Right atrium auricular region (tissue), 2 donors: ENCODE data around the gene GPC3. TPM values are rescaled to one million over a fixed set of nuclear protein-coding genes. Genes with fewer than 3 reads are reported as not detected.

Source experiments
- DNase-seq: peaks from one replicate; pipeline ENCODE4 v3.0.0-alpha.2; 2019; ENCODE audit warnings: low spot score
- H3K27ac ChIP-seq, 2 donors: fragments of 200-600 bp; sonication (generic); 1 replicate in 1 of 2; 2 replicates in 1 of 2; pipeline ENCODE4 v1.5.1; 2016 to 2019
- H3K27me3 ChIP-seq, 2 donors: fragments of 200-600 bp; sonication (generic); one replicate each; pipeline versions ENCODE4 v1.5.1 to v1.6.0; 2017 to 2019
- H3K36me3 ChIP-seq: fragments of 200-600 bp; sonication (generic); one replicate; pipeline ENCODE4 v1.5.1; 2016
- H3K4me1 ChIP-seq, 2 donors: fragments of 200-600 bp; sonication (generic); one replicate each; pipeline versions ENCODE4 v1.5.1 to v1.6.0; 2017 to 2019
- H3K4me3 ChIP-seq, 2 donors: fragments of 200-600 bp; sonication (generic); 1 replicate in 1 of 2; 2 replicates in 1 of 2; pipeline ENCODE4 v1.5.1; 2017 to 2019; ENCODE audit warnings: mild to moderate bottlenecking in 1 of 2, moderate library complexity in 1 of 2
- H3K9me3 ChIP-seq, 2 donors: fragments of 200-600 bp; sonication (generic); one replicate each; pipeline ENCODE4 v1.5.1; 2019
- CTCF ChIP-seq, 2 donors: fragments of 200-600 bp; sonication (generic); IDR thresholded peaks; one replicate each; pipeline ENCODE4 v1.5.1; 2019; ENCODE audit warnings: antibody characterized with exemption in 2 of 2
- total RNA-seq, 2 donors: library from RNA; depleted of rRNA; stranded (reverse); fragments of >200 nt; gene quantifications; one replicate each; pipeline ENCODE4 v1.1.0, GENCODE V29; 2016

GPC3 gene
- total RNA-seq, 2 donors from 2014 or later, result 3.5 to 18.6 TPM

- no peaks in the 10 kb centered on the region for H3K9me3 ChIP-seq
- H3K27ac ChIP-seq, result no peak overlapping the region
- no peaks in the 10 kb centered on the region for H3K4me1 ChIP-seq
- no peak overlapping the region for H3K4me3 ChIP-seq
- DNase-seq, result no peak
- no peak for TF ChIP-seq CTCF (IDR thresholded peaks at IDR 0.05)
- H3K36me3 ChIP-seq, result no peaks in the 10 kb centered on the region
- H3K27me3 ChIP-seq, result no peaks in the 10 kb centered on the region
Observed at GRCh38 chrX:133601116-133601515, 384.3 kb downstream of the GPC3 start.

- H3K4me1 ChIP-seq, result no peaks in the 10 kb centered on the region
- H3K27ac ChIP-seq, result no peak overlapping the region
- H3K4me3 ChIP-seq, result no peak overlapping the region
Observed at GRCh38 chrX:133600536-133600935, 384.9 kb downstream of the GPC3 start.

GRCh38 chrX:133598601-133599335 lies 386.6 kb downstream of the GPC3 start:
- TF ChIP-seq CTCF (IDR thresholded peaks at IDR 0.05), result no peak
- no peaks in the 10 kb centered on the region for H3K9me3 ChIP-seq
- no peak for DNase-seq
- no peak overlapping the region for H3K27ac ChIP-seq
- no peaks in the 10 kb centered on the region for H3K27me3 ChIP-seq
- H3K4me1 ChIP-seq, result no peaks in the 10 kb centered on the region
- no peak overlapping the region for H3K4me3 ChIP-seq
- no peaks in the 10 kb centered on the region for H3K36me3 ChIP-seq

More at GRCh38 chrX:133600536-133600935, 384.9 kb downstream of the GPC3 start:
- TF ChIP-seq CTCF (IDR thresholded peaks at IDR 0.05), result no peak
- H3K36me3 ChIP-seq, result no peaks in the 10 kb centered on the region
- DNase-seq, result no peak
- no peaks in the 10 kb centered on the region for H3K27me3 ChIP-seq
- H3K9me3 ChIP-seq, result no peaks in the 10 kb centered on the region

DNA sequence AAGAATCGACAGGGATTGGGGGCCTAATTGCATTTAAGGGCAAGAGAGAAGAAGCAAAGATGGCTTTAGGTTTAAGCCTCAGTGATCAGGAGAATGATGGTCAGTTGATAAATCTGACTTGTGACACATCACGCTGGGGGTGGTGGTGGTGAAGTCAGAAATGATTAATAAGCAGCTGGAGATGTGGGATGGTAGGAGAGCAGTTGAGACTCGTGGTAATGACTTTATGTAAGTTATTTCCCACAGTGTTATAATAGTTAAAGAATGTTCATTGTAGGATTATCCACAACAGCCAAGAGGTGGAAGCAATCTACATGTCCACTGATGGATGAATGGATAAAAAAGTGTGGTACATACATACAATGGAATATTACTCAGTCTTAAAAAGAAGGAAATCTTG lies 391.2 kb downstream of the GPC3 start:
- Histone ChIP-seq H3K4me1 (no peaks in the 10 kb centered on the region), H3K9me3 (no peaks in the 10 kb centered on the region), H3K36me3 (no peaks in the 10 kb centered on the region), H3K27ac (no peak overlapping the region), H3K4me3 (no peak overlapping the region), H3K27me3 (no peaks in the 10 kb centered on the region)
- TF ChIP-seq CTCF (IDR thresholded peaks at IDR 0.05), result no peak
- no peak for DNase-seq

- DNase-seq, result no peak
- no peak overlapping the region for H3K4me3 ChIP-seq
- H3K9me3 ChIP-seq, result no peaks in the 10 kb centered on the region
- no peak overlapping the region for H3K27ac ChIP-seq
- no peaks in the 10 kb centered on the region for H3K4me1 ChIP-seq
- H3K36me3 ChIP-seq, result no peaks in the 10 kb centered on the region
- H3K27me3 ChIP-seq, result no peaks in the 10 kb centered on the region
- no peak for TF ChIP-seq CTCF (IDR thresholded peaks at IDR 0.05)
Observed at GRCh38 chrX:133593531-133593930, 391.9 kb downstream of the GPC3 start.
